GM21786 (cell line): Measurements from ENCODE around the gene FABP6.
"Not testable (repeated sequence)": the region's sequence is repeated elsewhere in the genome, so short reads cannot be mapped to it uniquely, and the experiment has no call there.

Experiments
- ATAC-seq: cut with Tn5 transposase; IDR thresholded peaks from one replicate; pipeline ENCODE4 v1.9.1; 2021; ENCODE audit not compliant: unreplicated experiment

FABP6 gene

GRCh38 chr5:160219356-160219755 is 9.9 kb upstream of the FABP6 start:
- no peak for ATAC-seq

GRCh38 chr5:160221082-160221481 is 8.2 kb upstream of the FABP6 start:
- peak; percentile 69 for ATAC-seq

- ATAC-seq: no peak
These were observed 2.3 kb upstream of the FABP6 start for GRCh38 chr5:160227012-160227411.

- peak; percentile 55 for ATAC-seq
These were observed 1.6 kb downstream of the FABP6 start for GRCh38 chr5:160230686-160231527.

- ATAC-seq: peak; percentile 30
These were observed 2.6 kb downstream of the FABP6 start for GRCh38 chr5:160231783-160232342.

GRCh38 chr5:160233215-160233614 is 3.9 kb downstream of the FABP6 start:
- no peak for ATAC-seq

GRCh38 chr5:160235731-160236130 is 6.4 kb downstream of the FABP6 start:
- no peak for ATAC-seq

GRCh38 chr5:160237571-160238093 is 8.3 kb downstream of the FABP6 start:
- ATAC-seq: no peak

GRCh38 chr5:160240350-160240749 is 11.0 kb downstream of the FABP6 start:
- ATAC-seq: no peak

- ATAC-seq: no peak
These were observed 12.8 kb downstream of the FABP6 start for GRCh38 chr5:160242145-160242544.

GRCh38 chr5:160245506-160246086 is 16.3 kb downstream of the FABP6 start:
- ATAC-seq: no peak

GRCh38 chr5:160249570-160249969 is 20.3 kb downstream of the FABP6 start:
- not testable (repeated sequence) for ATAC-seq

GRCh38 chr5:160250226-160250625 is 20.9 kb downstream of the FABP6 start:
- no peak for ATAC-seq

- no peak for ATAC-seq
These were observed 21.5 kb downstream of the FABP6 start for GRCh38 chr5:160250826-160251225.

- no peak for ATAC-seq
These were observed 22.3 kb downstream of the FABP6 start for GRCh38 chr5:160251406-160252155.

GRCh38 chr5:160252916-160253315 is 23.6 kb downstream of the FABP6 start:
- no peak for ATAC-seq

GRCh38 chr5:160253441-160253840 is 24.1 kb downstream of the FABP6 start:
- ATAC-seq: no peak

GRCh38 chr5:160254706-160255105 is 25.4 kb downstream of the FABP6 start:
- ATAC-seq: no peak

- ATAC-seq: no peak
These were observed 30.0 kb downstream of the FABP6 start for GRCh38 chr5:160259341-160259740.

- ATAC-seq: no peak
These were observed 30.9 kb downstream of the FABP6 start for GRCh38 chr5:160260006-160260775.
